DND-41 (cell line): Measurements from ENCODE around the gene ZBED4.

Experiments used
- ATAC-seq: fragments of 200-7000 bp; cut with Tn5 transposase; 3 replicates; pipeline ENCODE4 v1.9.1; 2021; ENCODE audit warnings: low read depth; ENCODE audit not compliant: insufficient read depth
- DNase-seq: peaks from one replicate; pipeline ENCODE4 v3.0.0-alpha.2; 2020
- H2AFZ ChIP-seq: 2 replicates; pipeline ENCODE4 v1.6.0; 2012; ENCODE audit warnings: low read depth, low read length
- H3K27ac ChIP-seq: 2 replicates; pipeline ENCODE4 v1.5.1; 2012; ENCODE audit warnings: low read length, inconsistent platforms
- H3K27me3 ChIP-seq: fragments of 200-600 bp; sonication (generic); 2 replicates; pipeline ENCODE4 v1.6.0; 2012; ENCODE audit warnings: low read length, mild to moderate bottlenecking, inconsistent platforms; ENCODE audit not compliant: insufficient read depth, poor library complexity
- H3K36me3 ChIP-seq: 2 replicates; pipeline ENCODE4 v1.5.1; 2012; ENCODE audit warnings: low read length, inconsistent platforms; ENCODE audit not compliant: insufficient read depth
- H3K4me1 ChIP-seq: 2 replicates; pipeline ENCODE4 v1.5.1; 2012; ENCODE audit warnings: mild to moderate bottlenecking, low read length; ENCODE audit not compliant: insufficient read depth
- H3K4me2 ChIP-seq: 2 replicates; pipeline ENCODE4 v1.6.0; 2012; ENCODE audit warnings: mild to moderate bottlenecking, moderate library complexity, low read length, inconsistent platforms; ENCODE audit not compliant: insufficient read depth
- H3K4me3 ChIP-seq, 2 experiments: fragments of 200-600 bp in 1 of 2; shearing (Covaris generic) in 1 of 2; 2 replicates each; pipeline ENCODE4 v1.5.1; 2012 to 2016; ENCODE audit warnings: inconsistent platforms in 2 of 2, low read length in 2 of 2, mild to moderate bottlenecking in 2 of 2, low read depth in 1 of 2, moderate library complexity in 1 of 2
- H3K79me2 ChIP-seq: 2 replicates; pipeline ENCODE4 v1.6.0; 2012; ENCODE audit warnings: low read length, inconsistent platforms; ENCODE audit not compliant: insufficient read depth
- H3K9ac ChIP-seq: 2 replicates; pipeline ENCODE4 v1.6.0; 2012; ENCODE audit warnings: low read depth, mild to moderate bottlenecking, inconsistent platforms, low read length, moderate library complexity
- H3K9me3 ChIP-seq: 2 replicates; pipeline ENCODE4 v1.5.1; 2012; ENCODE audit warnings: low read length, moderate library complexity, mild to moderate bottlenecking, inconsistent platforms; ENCODE audit not compliant: insufficient read depth, severe bottlenecking
- H4K20me1 ChIP-seq: 2 replicates; pipeline ENCODE4 v1.6.0; 2012; ENCODE audit warnings: low read length; ENCODE audit not compliant: insufficient read depth
- CTCF ChIP-seq: IDR thresholded peaks from 2 replicates; pipeline ENCODE4 v1.5.1; 2012; ENCODE audit warnings: borderline replicate concordance, low read length, moderate library complexity, mild to moderate bottlenecking; ENCODE audit not compliant: poor library complexity, severe bottlenecking; ENCODE audit errors: extremely low read depth
- EZH2 ChIP-seq: IDR thresholded peaks from 3 replicates; pipeline ENCODE4 v1.6.1; 2012; ENCODE audit warnings: borderline replicate concordance, low read depth, mild to moderate bottlenecking, moderate library complexity, low read length, inconsistent platforms; ENCODE audit not compliant: severe bottlenecking

Gene ZBED4

GRCh38 chr22:49930596-49931412, 77.2 kb downstream of the ZBED4 start:
- no peaks in the 10 kb centered on the region for H3K27me3 ChIP-seq
- no peak overlapping the region for H3K9ac ChIP-seq
- no peaks in the 10 kb centered on the region for H3K9me3 ChIP-seq
- H3K4me3 ChIP-seq: no peak overlapping the region
- ATAC-seq (no peak), DNase-seq (peak; percentile 32)
- H4K20me1 ChIP-seq: peaks cover 9% of the 10 kb centered on the region
- no peaks in the 10 kb centered on the region for H3K36me3 ChIP-seq
- H2AFZ ChIP-seq: no peak overlapping the region
- no peak overlapping the region for H3K27ac ChIP-seq
- no peak for TF ChIP-seq EZH2
- TF ChIP-seq CTCF: peak; percentile 55
- peaks cover 16% of the 10 kb centered on the region for H3K4me1 ChIP-seq
- no peaks in the 10 kb centered on the region for H3K79me2 ChIP-seq
- H3K4me2 ChIP-seq: no peak overlapping the region

GRCh38 chr22:49933236-49934159, 79.9 kb downstream of the ZBED4 start:
- ATAC-seq (no peak), DNase-seq (no peak)
- no peaks in the 10 kb centered on the region for H3K79me2 ChIP-seq
- H3K4me1 ChIP-seq: peaks cover 26% of the 10 kb centered on the region
- no peak overlapping the region for H3K4me3 ChIP-seq
- no peaks in the 10 kb centered on the region for H3K27me3 ChIP-seq
- no peaks in the 10 kb centered on the region for H3K36me3 ChIP-seq
- peaks cover 13% of the 10 kb centered on the region for H4K20me1 ChIP-seq
- no peak overlapping the region for H2AFZ ChIP-seq
- no peak overlapping the region for H3K27ac ChIP-seq
- no peaks in the 10 kb centered on the region for H3K9me3 ChIP-seq
- no peak overlapping the region for H3K4me2 ChIP-seq
- no peak overlapping the region for H3K9ac ChIP-seq
- TF ChIP-seq CTCF (no peak), EZH2 (no peak)

GRCh38 chr22:49934160-49934890, 80.7 kb downstream of the ZBED4 start:
- Histone ChIP-seq H3K9ac (peak overlapping the region; percentile 42; the same call in 1 of the 2 replicates), H3K9me3 (no peaks in the 10 kb centered on the region), H3K27ac (no peak overlapping the region; the same call in 1 of the 2 replicates), H3K27me3 (no peaks in the 10 kb centered on the region), H3K4me1 (peaks cover 26% of the 10 kb centered on the region), H3K36me3 (no peaks in the 10 kb centered on the region), H4K20me1 (peaks cover 13% of the 10 kb centered on the region), H3K79me2 (no peaks in the 10 kb centered on the region), H3K4me3 (no peak overlapping the region; a peak in 1 of 4 replicates), H2AFZ (no peak overlapping the region), H3K4me2 (peak overlapping the region; percentile 46)
- DNase-seq (no peak), ATAC-seq (no peak)
- TF ChIP-seq EZH2 (no peak), CTCF (no peak)
